Hepatocyte (in vitro differentiated cells): Measurements from ENCODE around the gene LPAR1. TPM values are rescaled to one million over a fixed set of nuclear protein-coding genes. Genes with fewer than 3 reads are reported as not detected.

Source experiments
- DNase-seq: peaks from one replicate; pipeline ENCODE4 v3.0.0-alpha.2; 2016; ENCODE audit warnings: low spot score
- H2AFZ ChIP-seq: fragments of 200-600 bp; sonication (generic); 2 replicates; pipeline ENCODE4 v1.6.0; 2016; ENCODE audit warnings: antibody characterized with exemption, mild to moderate bottlenecking
- H3K27ac ChIP-seq: fragments of 200-600 bp; sonication (generic); 2 replicates; pipeline ENCODE4 v1.5.1; 2016; ENCODE audit warnings: mild to moderate bottlenecking
- H3K27me3 ChIP-seq: fragments of 200-600 bp; sonication (generic); 2 replicates; pipeline ENCODE4 v1.6.1; 2016
- H3K36me3 ChIP-seq: fragments of 200-600 bp; sonication (generic); replicated peaks from 2 replicates; pipeline ENCODE4 v1.5.1; 2016; ENCODE audit warnings: low read depth; ENCODE audit not compliant: insufficient read depth
- H3K4me1 ChIP-seq: fragments of 200-600 bp; sonication (generic); 2 replicates; pipeline ENCODE4 v1.5.1; 2016; ENCODE audit warnings: mild to moderate bottlenecking, moderate library complexity; ENCODE audit not compliant: insufficient read depth
- H3K4me2 ChIP-seq: fragments of 200-600 bp; sonication (generic); 2 replicates; pipeline ENCODE4 v1.6.0; 2016
- H3K4me3 ChIP-seq: fragments of 200-600 bp; sonication (generic); 2 replicates; pipeline ENCODE4 v1.5.1; 2016; ENCODE audit warnings: mild to moderate bottlenecking
- H3K79me2 ChIP-seq: fragments of 200-600 bp; sonication (generic); 2 replicates; pipeline ENCODE4 v1.6.0; 2017; ENCODE audit warnings: mild to moderate bottlenecking
- H3K9me2 ChIP-seq: fragments of 200-600 bp; sonication (generic); replicated peaks from 2 replicates; pipeline ENCODE4 v1.6.0; 2017; ENCODE audit warnings: mild to moderate bottlenecking; ENCODE audit not compliant: insufficient read depth
- H3K9me3 ChIP-seq: fragments of 200-600 bp; sonication (generic); 2 replicates; pipeline ENCODE4 v1.5.1; 2016; ENCODE audit warnings: low read depth, mild to moderate bottlenecking
- H4K20me1 ChIP-seq: fragments of 200-600 bp; sonication (generic); 2 replicates; pipeline ENCODE4 v1.6.0; 2016; ENCODE audit warnings: mild to moderate bottlenecking; ENCODE audit not compliant: insufficient read depth, poor library complexity, severe bottlenecking
- EZH2 ChIP-seq: fragments of 200-600 bp; sonication (generic); IDR thresholded peaks from 2 replicates; pipeline ENCODE4 v1.6.1; 2016; ENCODE audit warnings: antibody characterized with exemption, mild to moderate bottlenecking, borderline replicate concordance
- EZH2phosphoT487 ChIP-seq: fragments of 200-600 bp; sonication (generic); IDR thresholded peaks from one replicate; pipeline ENCODE4 v1.6.1; 2018; ENCODE audit warnings: antibody characterized with exemption, mild to moderate bottlenecking, low read depth, moderate library complexity; ENCODE audit not compliant: unreplicated experiment, severe bottlenecking
- WGBS: methylation state at CpG from one replicate; pipeline ENCODE4 v1.1.6; 2016; ENCODE audit warnings: low lambda C conversion rate; ENCODE audit errors: missing lambda C conversion rate; 5-methylcytosine and 5-hydroxymethylcytosine counted together
- polyA plus RNA-seq: library from polyadenylated mRNA; unstranded; fragments of >200 nt; fragmentation: Nextera tagmentation; extraction: Ambion mirVana; gene quantifications from 2 replicates; pipeline ENCODE4 v1.2.1, GENCODE V29; 2016
- total RNA-seq: library from RNA; depleted of rRNA; stranded (reverse); fragments of >200 nt; gene quantifications from 2 replicates; pipeline ENCODE4 v1.2.3, GENCODE V29; 2014
- TF ChIP-seq, protein P1 (sequence below): fragments of 200-600 bp; sonication (generic); IDR thresholded peaks from 2 replicates; pipeline ENCODE4 v1.5.1; 2016; ENCODE audit warnings: antibody characterized with exemption, mild to moderate bottlenecking; ENCODE audit not compliant: poor library complexity

The LPAR1 gene
- total and polyA plus RNA-seq, 2 experiments from 2014 or later: 20.2 to 36.8 TPM

DNA sequence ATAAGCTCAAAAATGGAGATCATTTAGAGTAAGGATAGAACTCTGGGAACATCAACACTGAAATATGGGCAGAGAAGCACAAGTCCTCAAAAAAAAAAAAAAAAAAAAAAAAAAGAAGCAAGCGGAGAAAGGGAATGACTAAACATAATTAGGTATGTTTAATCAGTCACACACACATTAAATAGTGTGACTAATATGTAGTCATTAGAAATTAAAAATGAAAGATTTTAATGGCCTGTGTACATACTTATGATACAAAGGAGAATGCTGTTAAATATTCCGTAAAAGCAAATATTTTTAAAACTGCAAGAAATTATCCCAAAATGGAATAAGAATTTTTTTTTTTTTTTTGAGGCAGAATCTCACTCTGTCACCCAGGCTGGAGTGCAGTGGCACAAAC, 10.5 kb downstream of the LPAR1 start:
- no peak for DNase-seq
- no peaks in the 10 kb centered on the region for H3K27me3 ChIP-seq
- H3K36me3 ChIP-seq: no peaks in the 10 kb centered on the region
- H3K4me2 ChIP-seq: no peak overlapping the region
- no peaks in the 10 kb centered on the region for H3K9me2 ChIP-seq
- no peak for TF ChIP-seq EZH2
- TF ChIP-seq, protein P1, sequence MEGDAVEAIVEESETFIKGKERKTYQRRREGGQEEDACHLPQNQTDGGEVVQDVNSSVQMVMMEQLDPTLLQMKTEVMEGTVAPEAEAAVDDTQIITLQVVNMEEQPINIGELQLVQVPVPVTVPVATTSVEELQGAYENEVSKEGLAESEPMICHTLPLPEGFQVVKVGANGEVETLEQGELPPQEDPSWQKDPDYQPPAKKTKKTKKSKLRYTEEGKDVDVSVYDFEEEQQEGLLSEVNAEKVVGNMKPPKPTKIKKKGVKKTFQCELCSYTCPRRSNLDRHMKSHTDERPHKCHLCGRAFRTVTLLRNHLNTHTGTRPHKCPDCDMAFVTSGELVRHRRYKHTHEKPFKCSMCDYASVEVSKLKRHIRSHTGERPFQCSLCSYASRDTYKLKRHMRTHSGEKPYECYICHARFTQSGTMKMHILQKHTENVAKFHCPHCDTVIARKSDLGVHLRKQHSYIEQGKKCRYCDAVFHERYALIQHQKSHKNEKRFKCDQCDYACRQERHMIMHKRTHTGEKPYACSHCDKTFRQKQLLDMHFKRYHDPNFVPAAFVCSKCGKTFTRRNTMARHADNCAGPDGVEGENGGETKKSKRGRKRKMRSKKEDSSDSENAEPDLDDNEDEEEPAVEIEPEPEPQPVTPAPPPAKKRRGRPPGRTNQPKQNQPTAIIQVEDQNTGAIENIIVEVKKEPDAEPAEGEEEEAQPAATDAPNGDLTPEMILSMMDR: no peak
- no peak for TF ChIP-seq EZH2phosphoT487
- 94% methylated on average over 2 of the region's 2 CpGs for WGBS
- no peak overlapping the region for H3K4me3 ChIP-seq
- H4K20me1 ChIP-seq: peaks cover 17% of the 10 kb centered on the region
- H3K9me3 ChIP-seq: no peaks in the 10 kb centered on the region
- peaks cover 95% of the 10 kb centered on the region for H3K79me2 ChIP-seq
- no peaks in the 10 kb centered on the region for H3K4me1 ChIP-seq
- no peak overlapping the region for H2AFZ ChIP-seq
- no peak overlapping the region for H3K27ac ChIP-seq

DNA sequence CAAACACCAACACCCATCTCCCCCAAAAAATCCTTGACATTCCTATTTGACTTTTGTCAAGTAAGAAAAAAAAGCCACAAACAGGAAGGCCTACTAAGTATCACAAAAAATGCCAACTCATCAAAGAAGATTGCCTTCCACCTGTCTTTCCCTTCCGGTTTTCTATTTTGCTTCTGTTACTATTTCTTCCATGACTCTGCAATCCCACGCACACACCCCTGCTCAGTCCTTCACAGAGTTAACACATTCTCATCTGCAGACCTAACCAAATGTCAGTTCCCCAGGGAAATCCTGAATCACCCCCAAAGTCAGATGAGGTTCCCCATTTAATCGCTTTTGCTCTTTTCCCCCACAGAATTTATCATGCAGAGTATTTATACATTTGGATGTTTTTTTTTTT, 15.1 kb downstream of the LPAR1 start:
- no peak overlapping the region for H3K27ac ChIP-seq
- peaks cover 80% of the 10 kb centered on the region for H3K79me2 ChIP-seq
- H3K4me1 ChIP-seq: no peaks in the 10 kb centered on the region
- no peaks in the 10 kb centered on the region for H3K36me3 ChIP-seq
- no peak overlapping the region for H3K4me3 ChIP-seq
- no peak for DNase-seq
- no peak overlapping the region for H2AFZ ChIP-seq
- H4K20me1 ChIP-seq: peaks cover 5% of the 10 kb centered on the region
- no peaks in the 10 kb centered on the region for H3K9me3 ChIP-seq
- 94% methylated on average over 3 of the region's 3 CpGs for WGBS
- no peak for TF ChIP-seq EZH2
- no peak for TF ChIP-seq EZH2phosphoT487
- TF ChIP-seq, protein P1: no peak
- H3K27me3 ChIP-seq: no peaks in the 10 kb centered on the region
- H3K4me2 ChIP-seq: no peak overlapping the region
- H3K9me2 ChIP-seq: no peaks in the 10 kb centered on the region

DNA sequence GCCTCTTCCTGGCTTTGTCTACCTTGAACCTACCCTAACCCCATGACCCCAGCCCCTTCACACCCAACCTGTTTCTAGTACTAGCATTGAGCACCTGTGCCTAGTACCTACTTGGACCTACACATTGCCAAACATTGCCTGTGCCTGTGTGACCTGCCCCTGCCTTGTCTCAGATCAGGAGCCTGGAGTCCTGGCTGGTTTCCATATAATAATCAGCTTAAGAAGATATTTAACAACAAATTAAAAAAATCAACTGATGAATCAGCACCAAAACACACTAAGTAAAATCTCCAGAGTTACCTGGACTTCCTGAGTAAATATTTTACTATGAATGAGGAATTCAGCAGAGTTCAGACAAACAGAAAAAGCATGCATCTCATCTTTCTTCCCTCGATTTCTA, 17.7 kb downstream of the LPAR1 start:
- peaks cover 9% of the 10 kb centered on the region for H3K4me1 ChIP-seq
- H3K4me3 ChIP-seq: no peak overlapping the region
- peaks cover 8% of the 10 kb centered on the region for H4K20me1 ChIP-seq
- no peak overlapping the region for H3K27ac ChIP-seq
- peaks cover 79% of the 10 kb centered on the region for H3K79me2 ChIP-seq
- no peaks in the 10 kb centered on the region for H3K36me3 ChIP-seq
- no peak for TF ChIP-seq EZH2phosphoT487
- TF ChIP-seq EZH2: no peak
- TF ChIP-seq, protein P1: no peak
- no peak overlapping the region for H2AFZ ChIP-seq
- DNase-seq: no peak
- H3K27me3 ChIP-seq: no peaks in the 10 kb centered on the region
- H3K4me2 ChIP-seq: no peak overlapping the region
- no peaks in the 10 kb centered on the region for H3K9me2 ChIP-seq
- no peaks in the 10 kb centered on the region for H3K9me3 ChIP-seq
- 82% methylated on average over 1 of the region's 1 CpG for WGBS
